ENCODE data around the gene NUDT4B.
"Not testable (repeated sequence)": the region's sequence is repeated elsewhere in the genome, so short reads cannot be mapped to it uniquely, and the experiment has no call there.

NUDT4B gene

GRCh38 chr1:148735538-148735937 lies 13.0 kb upstream of the NUDT4B start:
- DNase-seq (ENCODE audit: low read depth in 4 of 4, low spot score in 1 of 4), result not testable (repeated sequence)

GRCh38 chr1:148738667-148739066 lies 9.9 kb upstream of the NUDT4B start:
- not testable (repeated sequence) for DNase-seq (ENCODE audit: low read depth in 4 of 4, low spot score in 1 of 4)

- DNase-seq (ENCODE audit: low read depth in 4 of 4, low spot score in 1 of 4), result not testable (repeated sequence)
Observed at GRCh38 chr1:148743200-148743599, 5.4 kb upstream of the NUDT4B start.

- not testable (repeated sequence) for DNase-seq (ENCODE audit: low read depth in 4 of 4, low spot score in 1 of 4)
Observed at GRCh38 chr1:148743726-148744720, 4.6 kb upstream of the NUDT4B start.

- DNase-seq (ENCODE audit: low read depth in 4 of 4, low spot score in 1 of 4), result not testable (repeated sequence)
Observed at GRCh38 chr1:148749335-148749681, 734 bp downstream of the NUDT4B start.

GRCh38 chr1:148756231-148756630 lies 7.7 kb downstream of the NUDT4B start:
- not testable (repeated sequence) for DNase-seq (ENCODE audit: low read depth in 4 of 4, low spot score in 1 of 4)

- not testable (repeated sequence) for DNase-seq (ENCODE audit: low read depth in 4 of 4, low spot score in 1 of 4)
Observed at GRCh38 chr1:148757446-148757845, 8.9 kb downstream of the NUDT4B start.

GRCh38 chr1:148758412-148758811 lies 9.8 kb downstream of the NUDT4B start:
- DNase-seq (ENCODE audit: low read depth in 4 of 4, low spot score in 1 of 4), result not testable (repeated sequence)

- not testable (repeated sequence) for DNase-seq (ENCODE audit: low read depth in 4 of 4, low spot score in 1 of 4)
Observed at GRCh38 chr1:148758925-148759324, 10.4 kb downstream of the NUDT4B start.

- DNase-seq (ENCODE audit: low read depth in 4 of 4, low spot score in 1 of 4), result not testable (repeated sequence)
Observed at GRCh38 chr1:148759749-148760148, 11.2 kb downstream of the NUDT4B start.

- DNase-seq (ENCODE audit: low read depth in 4 of 4, low spot score in 1 of 4), result not testable (repeated sequence)
Observed at GRCh38 chr1:148760206-148760605, 11.6 kb downstream of the NUDT4B start.

GRCh38 chr1:148761360-148761759 lies 12.8 kb downstream of the NUDT4B start:
- not testable (repeated sequence) for DNase-seq (ENCODE audit: low read depth in 4 of 4, low spot score in 1 of 4)

- not testable (repeated sequence) for DNase-seq (ENCODE audit: low read depth in 4 of 4, low spot score in 1 of 4)
Observed at GRCh38 chr1:148765238-148766019, 16.9 kb downstream of the NUDT4B start.

- DNase-seq (ENCODE audit: low read depth in 4 of 4, low spot score in 1 of 4), result not testable (repeated sequence)
Observed at GRCh38 chr1:148768541-148768940, 20.0 kb downstream of the NUDT4B start.

- not testable (repeated sequence) for DNase-seq (ENCODE audit: low read depth in 4 of 4, low spot score in 1 of 4)
Observed at GRCh38 chr1:148769495-148769894, 20.9 kb downstream of the NUDT4B start.

- not testable (repeated sequence) for DNase-seq (ENCODE audit: low read depth in 4 of 4, low spot score in 1 of 4)
Observed at GRCh38 chr1:148773690-148774089, 25.1 kb downstream of the NUDT4B start.

- DNase-seq (ENCODE audit: low read depth in 4 of 4, low spot score in 1 of 4), result not testable (repeated sequence)
Observed at GRCh38 chr1:148774102-148774501, 25.5 kb downstream of the NUDT4B start.

- not testable (repeated sequence) for DNase-seq (ENCODE audit: low read depth in 4 of 4, low spot score in 1 of 4)
Observed at GRCh38 chr1:148775263-148775662, 26.7 kb downstream of the NUDT4B start.

GRCh38 chr1:148777649-148778048 lies 29.1 kb downstream of the NUDT4B start:
- not testable (repeated sequence) for DNase-seq (ENCODE audit: low read depth in 4 of 4, low spot score in 1 of 4)

- not testable (repeated sequence) for DNase-seq (ENCODE audit: low read depth in 4 of 4, low spot score in 1 of 4)
Observed at GRCh38 chr1:148780404-148780803, 31.8 kb downstream of the NUDT4B start.

- DNase-seq (ENCODE audit: low read depth in 4 of 4, low spot score in 1 of 4), result not testable (repeated sequence)
Observed at GRCh38 chr1:148791543-148792099, 43.0 kb downstream of the NUDT4B start.

All from stimulated activated CD4-positive, alpha-beta T cell treated with anti-CD3 and anti-CD28 coated beads, Interleukin-1b, Interleukin-23, amount 100 ng/mL, for 24 hours (primary cell).